H1 (cell line): ENCODE measurements around the gene DLL1. TPM values are rescaled to one million over a fixed set of nuclear protein-coding genes. Genes with fewer than 3 reads are reported as not detected.

ENCODE experiments used
- CTCF ChIA-PET: fragments of 300-600 bp; sonication (Branson Sonifier 250); formaldehyde crosslinking; loops from one replicate; lab custom pipeline; 2021; ENCODE audit not compliant: partially characterized antibody; lab: Charles Lee
- POLR2A ChIA-PET: fragments of 300-600 bp; sonication (Branson Sonifier 250); formaldehyde crosslinking; loops from one replicate; lab custom pipeline; 2021; ENCODE audit warnings: inconsistent platforms; ENCODE audit not compliant: partially characterized antibody; lab: Charles Lee
- DNase-seq, 2 experiments: peaks; one replicate each; pipeline versions ENCODE4 v3.0.0 to v3.0.0-alpha.2; 2010 to 2022; ENCODE audit warnings: low spot score in 2 of 2, low read depth in 1 of 2, mixed read lengths in 1 of 2
- FAIRE-seq: peaks from 2 replicates; lab custom pipeline; 2011; peaks lifted over from hg19 to GRCh38; lab: Jason Lieb, UNC
- H2AFZ ChIP-seq: 2 replicates; pipeline ENCODE4 v1.8.1; 2012; ENCODE audit warnings: low read length, inconsistent platforms
- H2AK5ac ChIP-seq: 2 replicates; pipeline ENCODE4 v1.6.1; 2013; ENCODE audit warnings: low read depth, low read length
- H2BK120ac ChIP-seq: replicated peaks from 2 replicates; pipeline ENCODE3; 2013; ENCODE audit warnings: low read depth, low read length, inconsistent platforms
- H2BK12ac ChIP-seq: 2 replicates; pipeline ENCODE4 v1.6.1; 2013; ENCODE audit warnings: low read depth, low read length
- H2BK15ac ChIP-seq: 2 replicates; pipeline ENCODE4 v1.6.1; 2013; ENCODE audit warnings: low read length
- H2BK20ac ChIP-seq: 2 replicates; pipeline ENCODE4 v1.6.1; 2013; ENCODE audit warnings: low read length
- H2BK5ac ChIP-seq: 2 replicates; pipeline ENCODE4 v1.6.1; 2013; ENCODE audit warnings: low read depth, low read length
- H3K14ac ChIP-seq: 2 replicates; pipeline ENCODE4 v1.6.1; 2013; ENCODE audit warnings: inconsistent platforms; ENCODE audit not compliant: insufficient read length
- H3K18ac ChIP-seq: 2 replicates; pipeline ENCODE4 v1.6.1; 2013; ENCODE audit warnings: low read length; ENCODE audit errors: extremely low read depth
- H3K23ac ChIP-seq: 2 replicates; pipeline ENCODE4 v1.6.1; 2013; ENCODE audit warnings: inconsistent platforms; ENCODE audit not compliant: insufficient read length
- H3K23me2 ChIP-seq: 2 replicates; pipeline ENCODE4 v1.6.1; 2013; ENCODE audit warnings: low read depth, low read length
- H3K27ac ChIP-seq: 2 replicates; pipeline ENCODE4 v1.6.1; 2011; ENCODE audit warnings: low read depth, low read length, inconsistent platforms
- H3K27me3 ChIP-seq, 4 experiments: replicated peaks in 1 of 4; 1 replicate in 1 of 4; 2 replicates in 3 of 4; pipeline versions ENCODE4 v1.6.1 to v1.8.1; 2011 to 2013; ENCODE audit warnings: low read length in 3 of 4, mild to moderate bottlenecking in 3 of 4, inconsistent platforms in 2 of 4, mixed read lengths in 2 of 4, moderate library complexity in 1 of 4; ENCODE audit not compliant: control insufficient read depth in 3 of 4, insufficient read depth in 3 of 4; ENCODE audit errors: extremely low read depth in 1 of 4
- H3K36me3 ChIP-seq, 4 experiments: 2 replicates each; pipeline versions ENCODE4 v1.6.1 to v1.8.1; 2011 to 2013; ENCODE audit warnings: mild to moderate bottlenecking in 4 of 4, low read length in 3 of 4, moderate library complexity in 2 of 4, control low read depth in 1 of 4, inconsistent platforms in 1 of 4; ENCODE audit not compliant: insufficient read depth in 4 of 4, control insufficient read depth in 2 of 4
- H3K4ac ChIP-seq: replicated peaks from 2 replicates; pipeline ENCODE3; 2013; ENCODE audit warnings: low read length, low read depth, mixed read lengths, inconsistent platforms; ENCODE audit not compliant: insufficient read length
- H3K4me1 ChIP-seq, 4 experiments: replicated peaks in 1 of 4; 1 replicate in 1 of 4; 2 replicates in 3 of 4; pipeline versions ENCODE4 v1.6.1 to v1.8.1; 2011 to 2013; ENCODE audit warnings: low read length in 3 of 4, inconsistent platforms in 2 of 4, mixed read lengths in 1 of 4; ENCODE audit not compliant: insufficient read depth in 4 of 4, control insufficient read depth in 3 of 4
- H3K4me2 ChIP-seq, 2 experiments: 2 replicates each; pipeline versions ENCODE4 v1.6.1 to v1.8.1; 2011 to 2013; ENCODE audit warnings: low read depth in 2 of 2, low read length in 2 of 2, control low read depth in 1 of 2, inconsistent platforms in 1 of 2, mild to moderate bottlenecking in 1 of 2; ENCODE audit not compliant: insufficient read depth in 1 of 2
- H3K4me3 ChIP-seq, 4 experiments: fragments of 200-600, 300-600 bp in 1 of 4; sonication (generic), shearing (Covaris generic), sonication (Bioruptor Twin) in 1 of 4; 2 replicates each; pipeline versions ENCODE4 v1.5.1 to v1.8.1; 2011 to 2016; ENCODE audit warnings: low read length in 4 of 4, low read depth in 3 of 4, control low read depth in 2 of 4, inconsistent platforms in 2 of 4, mild to moderate bottlenecking in 2 of 4, mixed read lengths in 1 of 4, moderate library complexity in 1 of 4; ENCODE audit not compliant: insufficient read depth in 2 of 4; ENCODE audit errors: extremely low read depth in 1 of 4
- H3K56ac ChIP-seq: replicated peaks from 2 replicates; pipeline ENCODE3; 2013; ENCODE audit warnings: low read depth, mild to moderate bottlenecking, mixed read lengths, low read length, inconsistent platforms; ENCODE audit not compliant: insufficient read length
- H3K79me1 ChIP-seq: 2 replicates; pipeline ENCODE4 v1.6.1; 2013; ENCODE audit warnings: low read depth, low read length, control low read depth
- H3K79me2 ChIP-seq, 2 experiments: 2 replicates each; pipeline versions ENCODE4 v1.6.1 to v1.8.1; 2012 to 2013; ENCODE audit warnings: low read length in 2 of 2, mild to moderate bottlenecking in 2 of 2, inconsistent platforms in 1 of 2; ENCODE audit not compliant: insufficient read depth in 2 of 2, control insufficient read depth in 1 of 2
- H3K9ac ChIP-seq, 4 experiments: replicated peaks in 1 of 4; 1 replicate in 1 of 4; 2 replicates in 3 of 4; pipeline versions ENCODE4 v1.6.1 to v1.8.1; 2011 to 2013; ENCODE audit warnings: low read depth in 3 of 4, low read length in 3 of 4, control low read depth in 2 of 4, mild to moderate bottlenecking in 2 of 4, moderate library complexity in 2 of 4, inconsistent platforms in 1 of 4; ENCODE audit errors: extremely low read depth in 1 of 4
- H3K9me3 ChIP-seq, 2 experiments: 2 replicates each; pipeline versions ENCODE4 v1.6.1 to v1.8.1; 2012 to 2013; ENCODE audit warnings: mild to moderate bottlenecking in 2 of 2, moderate library complexity in 2 of 2, control low read depth in 1 of 2, inconsistent platforms in 1 of 2, low read depth in 1 of 2, low read length in 1 of 2, mixed read lengths in 1 of 2; ENCODE audit not compliant: insufficient read depth in 2 of 2
- H4K20me1 ChIP-seq, 2 experiments: replicated peaks in 1 of 2; 2 replicates each; pipeline versions ENCODE3 to v1.8.1; 2011 to 2013; ENCODE audit warnings: inconsistent platforms in 2 of 2, low read length in 2 of 2, mild to moderate bottlenecking in 1 of 2; ENCODE audit not compliant: insufficient read depth in 2 of 2, control insufficient read depth in 1 of 2
- H4K5ac ChIP-seq: 2 replicates; pipeline ENCODE4 v1.6.1; 2013; ENCODE audit warnings: low read length, low read depth, mixed read lengths, inconsistent platforms; ENCODE audit not compliant: insufficient read length
- H4K8ac ChIP-seq: 2 replicates; pipeline ENCODE4 v1.8.0; 2013; ENCODE audit warnings: mild to moderate bottlenecking, moderate library complexity, low read length, inconsistent platforms; ENCODE audit not compliant: insufficient read depth; ENCODE audit errors: extremely low read depth
- H4K91ac ChIP-seq: replicated peaks from 2 replicates; pipeline ENCODE3; 2013; ENCODE audit warnings: low read length, mixed read lengths, inconsistent platforms; ENCODE audit not compliant: insufficient read length
- CBX8 ChIP-seq: fragments of 300-800, 300-1000 bp; sonication (generic); IDR thresholded peaks from 2 replicates; pipeline ENCODE4 v1.7.1; 2016; ENCODE audit warnings: low read depth, low read length, borderline replicate concordance
- RFX5 ChIP-seq: IDR thresholded peaks from 2 replicates; pipeline ENCODE4 v1.6.1; 2011; ENCODE audit warnings: low read depth, low read length, improper control_type of control experiment, borderline replicate concordance
- SAP30 ChIP-seq: fragments of 300-600 bp; sonication (generic); IDR thresholded peaks from 2 replicates; pipeline ENCODE4 v1.7.1; 2012; ENCODE audit warnings: low read length, moderate library complexity, mild to moderate bottlenecking, inconsistent platforms; ENCODE audit not compliant: insufficient read depth, insufficient replicate concordance
- SIRT6 ChIP-seq: IDR thresholded peaks from one replicate; pipeline ENCODE4 v1.7.1; 2012; ENCODE audit warnings: low read length, inconsistent platforms
- WGBS, 2 experiments: shearing (Covaris generic) in 1 of 2; methylation state at CpG; one replicate each; pipeline versions ENCODE4 v1.1.6 to v1.1.7; 2013 to 2015; ENCODE audit warnings: low lambda C conversion rate in 2 of 2, mixed read lengths in 2 of 2, inconsistent platforms in 1 of 2, low coverage in 1 of 2, missing lambda C conversion rate in 1 of 2; ENCODE audit not compliant: insufficient replicate concordance in 2 of 2, insufficient coverage in 1 of 2, insufficient read length in 1 of 2; ENCODE audit errors: extremely low coverage in 1 of 2, missing lambda C conversion rate in 1 of 2; 5-methylcytosine and 5-hydroxymethylcytosine counted together
- polyA plus RNA-seq, 7 experiments: library from polyadenylated mRNA; depleted of rRNA in 3 of 7; stranded (reverse) in 5 of 7; unstranded in 2 of 7; fragments of >200 nt in 5 of 7; fragments of 200-250 nt in 2 of 7; gene quantifications; 1 replicate in 5 of 7; 2 replicates in 1 of 7; 4 replicates in 1 of 7; pipeline versions ENCODE4 v1.2.1 to v1.2.3, GENCODE V29; 2011 to 2013; ENCODE audit warnings: missing spikeins in 2 of 7, mixed read lengths in 2 of 7
- total RNA-seq: library from RNA; stranded (reverse); fragmentation: NEBNext Ultra II Directional; extraction: Animal tissue kit (Norgen Biotek cat#: 25700); gene quantifications from 2 replicates; pipeline ENCODE4 v1.2.1, GENCODE V29; 2021

Gene DLL1
- total and polyA plus RNA-seq, 2 of the 8 experiments (the other 6 are each of a cell fraction or from before 2014, with no cell fraction given): 1.7 to 3.8 TPM

- FAIRE-seq (no peak), DNase-seq (no peak)
- Histone ChIP-seq H2BK15ac (no peak overlapping the region), H4K20me1 (no peaks in the 10 kb centered on the region), H3K9me3 (no peaks in the 10 kb centered on the region), H3K23ac (no peak overlapping the region), H2AFZ (no peak overlapping the region), H3K4me2 (no peak overlapping the region), H3K14ac (no peak overlapping the region), H3K4me1 (peaks cover 0 to 10% (median 3%) of the 10 kb centered on the region in 4 experiments; a peak in 5 of 7 replicates), H3K27ac (no peak overlapping the region), H2BK5ac (no peak overlapping the region), H3K4me3 (no peak overlapping the region), H3K27me3 (no peaks in the 10 kb centered on the region; a peak in 1 of 7 replicates), H3K56ac (no peak overlapping the region), H3K18ac (no peak overlapping the region), H3K4ac (no peak overlapping the region), H2BK20ac (no peak overlapping the region), H3K23me2 (no peaks in the 10 kb centered on the region; the same call in 1 of the 2 replicates), H2BK12ac (no peak overlapping the region; the same call in 1 of the 2 replicates), H2AK5ac (0 out of 2 replicates have a peak overlapping the region, but pooled peaks have one; percentile 46), H3K79me2 (no peaks in the 10 kb centered on the region), H4K91ac (no peak overlapping the region), H3K9ac (no peak overlapping the region), H4K8ac (no peak overlapping the region), H4K5ac (no peak overlapping the region), H3K79me1 (no peaks in the 10 kb centered on the region), H2BK120ac (no peak overlapping the region), H3K36me3 (no peaks in the 10 kb centered on the region)
- no peak for TF ChIP-seq SIRT6
- no peak for TF ChIP-seq CBX8
- no peak for TF ChIP-seq RFX5
- TF ChIP-seq SAP30: no peak
- ChIA-PET CTCF (no interaction called here), POLR2A (no interaction called here)
- WGBS, 2 experiments: 87% methylated on average over 9 of the region's 9 CpGs; no CpG with 5 or more reads in 1 of the 2 experiments
Measured at GRCh38 chr6:170234419-170234818, 56.5 kb downstream of the DLL1 start.
